PC-3 (cell line): ENCODE data around the gene GRK3.

Source experiments
- CTCF ChIP-seq: fragments of 300-600 bp; sonication (generic); conservative IDR thresholded peaks from 2 replicates; pipeline ENCODE4 v1.5.1; 2017; ENCODE audit warnings: antibody characterized with exemption, low read depth, mild to moderate bottlenecking, low read length
- EZH2 ChIP-seq: fragments of 300-600 bp; sonication (generic); IDR thresholded peaks from one replicate; pipeline ENCODE4 v1.6.1; 2017; ENCODE audit warnings: antibody characterized with exemption, mild to moderate bottlenecking, low read length; ENCODE audit not compliant: unreplicated experiment

DNA sequence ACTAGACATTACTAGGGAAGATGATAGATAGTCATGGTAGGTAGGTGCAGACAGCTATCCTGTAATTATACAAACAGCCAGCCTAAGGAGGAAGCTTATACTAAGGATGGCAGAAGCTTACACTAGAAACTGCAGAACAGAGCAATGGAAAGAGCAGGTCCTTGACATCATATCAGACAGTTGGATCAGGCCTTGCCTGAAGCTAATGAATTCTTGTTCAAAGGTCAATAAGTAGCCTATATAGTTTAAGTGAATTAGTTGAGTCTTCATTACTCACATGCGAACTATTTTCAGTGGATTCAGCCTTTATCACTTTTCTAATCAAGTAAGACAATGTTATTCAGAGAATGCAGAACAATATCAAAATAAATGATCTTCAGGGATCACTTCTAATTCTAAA, 22.3 kb upstream of the GRK3 start:
- no peak for TF ChIP-seq EZH2
- TF ChIP-seq CTCF = no peak
